DMS 273 (cell line): ENCODE results near the gene RFX4.
"Not testable (repeated sequence)": the region's sequence is repeated elsewhere in the genome, so short reads cannot be mapped to it uniquely, and the experiment has no call there.

Source experiments
- DNase-seq: peaks from one replicate; lab custom pipeline; 2025; ENCODE audit not compliant: unreplicated experiment; lab: John Stamatoyannopoulos, UW

RFX4 gene

DNA sequence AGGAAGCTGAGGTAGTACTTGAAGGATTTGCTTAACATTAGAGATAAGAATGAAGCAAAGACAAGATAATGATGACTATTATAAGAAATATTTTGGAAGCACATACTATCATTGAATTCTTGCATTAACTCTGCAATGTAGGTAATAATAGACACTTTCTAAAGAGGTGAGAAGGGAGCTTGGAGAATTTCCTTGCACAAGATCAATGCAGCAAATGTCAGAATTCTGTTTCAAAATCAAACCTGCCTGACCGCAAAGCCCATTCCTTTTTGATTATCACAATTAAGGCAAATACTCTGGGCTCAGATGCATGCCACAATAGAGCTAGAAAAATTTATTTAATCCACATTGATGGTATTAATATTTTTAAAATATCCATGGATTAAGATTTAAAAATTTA lies 141.3 kb downstream of the RFX4 start:
- no peak for DNase-seq

DNA sequence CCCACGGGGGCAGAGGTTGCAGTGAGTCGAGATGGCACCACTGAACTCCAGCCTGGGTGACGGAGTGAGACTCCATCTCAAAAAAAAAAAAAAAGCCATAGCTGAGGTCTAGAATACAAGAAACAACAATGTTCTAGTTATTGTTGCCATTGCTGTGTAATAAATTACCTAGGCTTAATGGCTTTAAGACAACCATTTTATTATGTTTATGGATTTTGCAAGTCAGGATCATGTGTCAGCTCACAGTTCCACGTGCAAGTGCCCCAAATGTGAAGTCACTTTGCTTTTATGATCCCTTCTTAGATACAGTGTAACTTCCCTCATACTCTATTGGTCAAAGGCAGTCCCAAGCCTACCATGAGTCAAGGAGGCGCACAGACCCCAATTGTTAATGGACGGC lies 142.1 kb downstream of the RFX4 start:
- DNase-seq: no peak

DNA sequence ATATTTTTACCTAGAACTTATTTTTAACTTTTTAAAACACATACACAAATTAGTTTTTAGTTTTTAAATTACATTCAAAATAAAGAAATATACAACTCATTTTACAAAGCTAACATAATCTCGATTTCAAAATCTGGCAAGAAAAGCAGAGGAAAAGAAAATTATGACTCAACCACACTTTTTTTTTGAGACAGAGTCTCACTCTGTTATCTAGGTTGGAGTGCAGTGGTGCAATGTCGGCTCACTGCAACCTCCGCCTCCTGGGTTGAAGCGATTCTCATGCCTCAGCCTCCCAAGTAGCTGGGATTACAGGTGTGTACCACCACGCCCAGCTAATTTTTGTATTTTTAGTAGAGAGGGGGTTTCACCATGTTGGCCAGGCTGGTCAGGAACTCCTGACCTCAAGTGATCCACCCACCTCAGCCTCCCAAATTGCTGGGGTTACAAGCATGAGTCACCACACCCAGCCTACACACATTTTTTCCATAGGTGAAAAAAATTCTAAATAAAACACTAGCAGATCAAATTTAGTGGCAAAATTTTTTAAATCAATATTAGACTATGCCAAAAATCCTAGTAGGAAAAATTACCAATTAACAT lies 143.9 kb downstream of the RFX4 start:
- not testable (repeated sequence) for DNase-seq

DNA sequence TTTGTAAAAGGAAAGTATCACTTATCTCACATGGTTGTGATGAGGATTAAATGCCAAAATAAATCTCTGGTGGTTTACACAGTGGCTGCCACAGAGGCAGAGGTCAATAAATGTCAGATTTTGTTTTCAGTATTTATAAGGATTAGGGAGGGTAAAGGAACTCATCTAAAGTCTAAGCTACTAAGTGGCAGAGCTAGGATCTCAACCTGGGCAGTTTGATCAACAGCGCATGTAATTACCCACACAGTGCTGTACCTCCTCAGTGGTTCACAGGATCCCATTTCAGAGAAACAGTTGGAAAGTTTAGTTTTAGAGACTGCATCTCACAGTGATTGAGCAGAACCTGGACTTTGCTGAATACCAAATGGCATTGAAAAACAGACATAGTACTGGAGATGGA lies 146.8 kb downstream of the RFX4 start:
- DNase-seq: no peak

DNA sequence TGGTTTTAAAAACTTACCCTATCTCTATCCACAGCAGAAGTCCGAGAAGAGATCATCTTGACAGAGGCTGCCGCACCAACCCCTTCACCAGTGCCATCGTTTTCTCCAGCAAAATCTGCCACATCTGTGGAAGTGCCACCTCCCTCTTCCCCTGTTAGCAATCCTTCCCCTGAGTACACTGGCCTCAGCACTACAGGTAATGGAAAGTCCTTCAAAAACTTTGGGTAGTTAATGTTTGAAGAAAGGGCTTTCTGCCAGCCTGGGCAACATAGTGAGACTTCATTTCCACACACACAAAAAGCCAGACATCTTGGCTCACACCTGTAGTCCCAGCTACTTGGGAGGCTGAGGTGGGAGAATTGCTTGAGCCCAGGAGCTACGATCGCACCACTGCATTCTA lies 150.1 kb downstream of the RFX4 start:
- DNase-seq: no peak

DNA sequence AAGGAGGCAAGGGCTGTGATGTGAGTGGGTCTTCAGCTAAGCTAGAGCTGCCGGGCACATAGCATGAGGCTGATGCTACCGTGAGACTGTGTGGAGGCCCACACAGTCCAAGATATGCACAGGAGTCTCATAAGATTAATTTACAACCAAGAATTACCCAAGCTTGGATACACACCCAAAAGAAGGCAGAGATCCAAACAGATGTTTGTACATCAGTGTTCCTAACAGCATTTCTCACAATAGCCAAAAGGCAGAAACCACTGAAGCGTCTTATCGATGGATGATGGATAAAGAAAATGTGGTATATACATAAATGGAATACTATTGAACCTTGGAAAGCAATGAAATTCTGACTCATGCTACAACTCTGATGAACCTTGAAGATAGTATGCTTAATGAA lies 150.9 kb downstream of the RFX4 start:
- DNase-seq: no peak

DNA sequence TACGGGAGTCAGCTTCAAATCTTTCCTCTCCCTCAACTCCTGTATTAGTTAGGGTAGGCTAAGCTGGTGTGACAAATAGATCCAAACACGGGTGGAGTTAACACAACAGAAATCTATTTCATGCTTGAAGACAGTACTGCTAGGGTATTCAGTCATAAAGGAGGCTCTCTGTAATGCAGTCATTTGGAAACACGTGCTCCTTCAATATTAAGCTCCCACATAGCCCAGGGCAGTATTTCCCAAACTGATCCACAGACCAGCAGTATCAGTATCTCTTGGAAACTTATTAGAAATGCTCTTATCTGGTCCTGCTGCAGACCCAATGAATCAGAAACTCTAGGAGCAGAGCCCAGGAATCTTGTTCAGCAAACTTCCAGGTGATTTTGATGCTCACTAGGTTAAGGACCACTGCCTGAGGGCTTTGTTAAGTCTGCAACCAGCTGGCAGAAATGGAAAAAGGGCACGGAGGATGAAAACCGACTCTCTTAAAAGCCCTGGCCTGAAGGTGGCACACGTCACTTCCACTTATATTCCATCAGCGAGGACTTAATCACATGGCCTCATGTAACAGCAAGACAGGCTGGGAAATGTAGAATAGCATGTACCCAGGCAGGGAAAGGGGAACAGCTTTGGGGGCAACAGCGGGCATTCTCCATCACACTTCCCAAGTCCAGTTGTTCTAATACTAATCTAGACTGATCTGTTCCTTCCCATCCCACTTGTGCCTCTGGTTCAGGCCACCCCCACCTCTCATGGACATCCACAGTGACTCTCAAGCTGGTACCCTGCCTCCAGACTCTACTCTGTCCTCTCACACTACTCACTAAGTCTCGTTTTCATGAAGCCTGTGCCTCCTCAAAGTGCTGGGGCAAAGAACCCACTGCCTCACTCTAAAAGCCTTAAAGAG lies 153.5 kb downstream of the RFX4 start:
- no peak for DNase-seq

DNA sequence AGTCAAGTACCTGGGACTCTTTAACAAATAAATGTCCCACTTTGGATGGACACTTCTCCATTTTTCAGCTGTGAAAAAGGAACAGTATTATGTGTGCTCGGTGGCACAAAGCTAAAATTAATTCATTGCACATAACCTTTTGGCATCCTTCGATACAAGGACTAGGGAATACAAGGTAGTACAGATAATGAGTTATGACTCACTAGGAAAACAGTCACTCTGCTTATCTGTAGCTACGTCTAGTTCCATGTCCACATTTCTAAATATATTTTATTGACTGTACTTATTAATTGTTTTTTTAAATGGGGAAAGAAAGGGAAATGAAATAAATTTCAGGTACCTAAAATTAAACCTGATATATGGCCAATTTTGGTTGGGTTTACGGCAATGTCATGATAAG lies 156.5 kb downstream of the RFX4 start:
- no peak for DNase-seq

DNA sequence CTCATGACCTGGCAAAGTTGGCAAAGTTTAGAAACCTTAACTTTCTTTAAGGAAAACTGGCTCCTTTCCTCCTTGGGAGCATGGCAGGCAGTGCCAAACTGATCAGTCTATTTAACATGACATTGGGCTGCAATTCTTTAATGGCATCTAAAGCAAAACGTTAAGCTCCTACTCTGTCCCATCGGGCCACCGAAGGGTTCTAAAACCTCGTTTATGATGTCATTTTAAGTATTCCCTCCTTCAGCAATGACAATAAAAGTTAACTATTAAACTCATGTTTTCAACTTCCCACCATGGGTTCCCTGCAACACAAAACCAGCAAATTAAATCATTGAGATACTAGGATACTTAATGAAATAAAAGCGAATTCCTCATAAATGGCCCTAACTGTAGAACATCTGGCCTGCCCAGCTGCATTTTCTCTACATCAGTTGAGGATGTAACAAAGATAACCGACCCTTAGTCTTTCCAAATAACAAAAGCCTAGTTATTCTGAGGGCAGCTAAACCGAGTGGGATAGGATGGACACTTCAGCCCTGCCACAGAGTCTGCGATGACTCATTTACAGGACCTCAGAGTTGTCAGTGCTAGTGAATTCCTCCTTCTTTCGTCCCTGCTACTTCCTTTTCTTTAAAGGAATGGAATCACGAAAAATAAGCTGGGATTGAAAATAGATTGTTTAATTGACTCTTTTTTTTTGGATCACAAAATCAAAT lies 157.2 kb downstream of the RFX4 start:
- no peak for DNase-seq

DNA sequence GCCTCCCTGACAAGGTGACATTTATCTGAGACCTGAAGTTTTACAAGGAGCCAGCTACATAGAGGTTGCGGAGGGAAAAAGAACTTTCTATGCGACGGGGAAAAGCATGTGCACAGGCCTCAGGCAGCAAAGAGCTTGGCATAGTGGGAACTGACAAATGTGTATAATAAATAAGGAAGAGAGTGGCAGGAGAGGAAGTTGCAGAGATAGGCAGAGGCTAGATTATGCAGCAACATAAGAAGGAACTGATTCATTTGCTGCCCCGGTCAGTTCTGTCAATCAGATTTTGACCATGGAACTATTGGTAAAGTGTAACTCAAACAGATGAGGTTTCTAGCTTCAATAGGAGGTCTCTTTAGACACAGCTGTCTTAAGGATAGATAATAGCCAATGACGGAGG lies 158.0 kb downstream of the RFX4 start:
- no peak for DNase-seq

DNA sequence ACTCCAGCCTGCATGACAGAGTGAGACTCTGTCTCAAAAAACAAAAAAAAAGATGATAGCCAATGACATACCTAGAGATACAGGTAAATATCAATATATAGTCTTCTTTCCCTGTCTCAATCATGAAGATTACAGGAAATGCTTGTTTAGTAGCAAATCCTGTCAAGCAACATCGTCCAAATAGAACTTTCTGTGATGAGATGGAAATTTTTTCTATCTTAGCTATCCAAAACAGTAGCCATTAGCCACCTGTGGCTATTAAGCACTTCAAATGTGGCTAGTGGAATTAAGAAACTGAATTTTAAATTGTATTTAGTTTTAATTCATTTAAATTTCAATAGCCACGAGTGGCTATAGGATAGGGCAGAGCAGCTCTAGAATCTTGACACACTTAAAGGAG lies 158.4 kb downstream of the RFX4 start:
- no peak for DNase-seq

DNA sequence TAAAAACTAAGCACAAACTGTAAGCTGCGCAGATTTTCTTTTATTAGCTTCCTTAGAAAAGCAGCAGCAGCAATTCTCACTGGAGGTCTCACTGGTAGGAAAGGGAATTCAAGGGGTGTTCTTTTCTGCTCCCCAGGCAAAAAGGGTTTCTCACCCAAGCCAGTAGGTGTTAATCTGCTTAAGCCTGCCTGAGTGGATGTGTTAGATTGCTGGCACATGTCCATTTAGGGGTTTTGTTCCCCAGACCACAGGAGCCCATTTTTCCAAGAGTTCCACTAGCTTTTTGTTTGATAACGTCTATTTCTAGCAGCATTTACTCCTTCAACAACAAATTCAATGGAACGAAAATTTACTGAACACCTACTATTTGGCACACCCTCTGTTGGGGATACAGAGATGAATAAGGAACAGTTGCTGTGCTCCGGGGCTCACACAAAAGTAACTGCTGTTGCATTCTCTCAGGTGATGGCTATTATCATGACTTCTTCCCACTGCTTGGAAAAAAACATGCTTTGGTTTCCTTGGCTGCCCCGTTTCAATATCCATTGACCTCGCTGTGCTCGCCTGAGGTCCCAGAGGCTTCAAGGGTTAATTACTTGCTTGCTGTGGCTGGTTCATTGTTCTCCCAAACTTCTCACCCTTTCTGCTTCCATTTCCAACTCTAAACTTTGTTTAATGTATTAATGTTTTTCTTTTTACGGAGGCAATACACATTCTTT lies 160.6 kb downstream of the RFX4 start:
- DNase-seq: no peak

DNA sequence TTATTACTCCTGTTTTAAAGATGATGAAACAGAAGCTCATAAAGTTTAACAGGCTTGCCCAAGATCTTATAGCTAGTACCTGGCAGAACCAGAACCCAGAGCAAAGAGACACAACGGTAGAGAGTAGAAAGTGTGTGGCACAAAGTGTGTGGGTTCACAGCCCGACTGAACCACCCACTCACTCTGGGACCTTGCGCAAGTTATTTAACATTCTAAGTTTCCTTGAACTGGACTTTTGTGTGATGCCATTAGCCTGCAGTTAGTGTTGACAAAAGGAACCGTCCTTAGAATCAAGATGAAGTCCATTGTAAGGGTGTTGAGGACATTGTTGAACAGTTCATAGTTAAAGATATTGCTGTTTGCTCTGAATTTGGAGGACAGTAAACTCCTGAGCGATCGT lies 161.8 kb downstream of the RFX4 start:
- no peak for DNase-seq

DNA sequence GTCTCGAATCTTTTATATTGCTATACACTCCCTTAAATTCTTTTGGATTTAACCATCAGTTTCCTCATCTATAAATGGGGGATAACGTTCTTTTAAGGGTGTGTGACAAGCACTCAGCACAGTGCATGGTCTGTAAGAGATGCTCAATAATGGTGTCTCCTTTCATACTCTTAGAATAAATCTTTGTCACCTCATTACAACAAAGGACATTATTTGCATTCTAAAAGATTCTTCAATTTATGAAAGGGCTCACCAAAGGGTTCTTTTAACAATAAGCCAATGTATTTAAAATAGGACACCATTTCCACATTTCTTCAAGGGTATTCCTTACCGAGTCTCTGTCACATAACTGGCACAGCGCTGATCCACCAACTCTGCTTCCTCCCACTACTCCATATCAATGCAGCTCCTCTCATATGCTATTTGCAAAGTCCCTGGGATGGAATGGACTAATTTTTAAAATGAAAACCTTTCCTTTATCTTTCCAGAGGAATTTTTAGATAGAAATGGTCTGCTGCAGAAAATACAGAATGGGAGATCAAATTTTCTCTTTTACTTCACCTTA lies 162.5 kb downstream of the RFX4 start:
- no peak for DNase-seq

DNA sequence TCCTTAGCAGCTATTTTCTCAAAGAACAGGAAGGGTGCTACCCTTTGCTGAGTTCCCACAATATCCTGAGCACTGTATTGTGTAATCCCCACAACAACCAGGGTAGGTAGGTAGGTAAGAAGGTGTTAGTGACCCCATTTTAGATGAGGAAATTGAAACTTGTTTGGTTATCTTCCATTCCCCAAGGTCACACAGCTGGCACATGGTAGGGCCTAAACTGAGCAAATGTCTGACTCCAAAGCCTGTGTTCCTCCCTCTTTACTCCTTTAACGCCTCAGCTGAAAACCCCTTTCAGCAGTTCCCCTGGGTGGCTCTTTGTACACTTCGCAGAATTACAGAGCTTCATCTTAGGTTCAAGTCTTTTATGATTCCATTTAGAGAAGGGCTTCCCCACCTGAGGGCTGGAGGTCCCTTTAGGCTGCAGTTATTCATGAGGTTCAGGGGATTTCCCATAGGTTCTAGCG lies 165.2 kb downstream of the RFX4 start:
- DNase-seq: no peak

DNA sequence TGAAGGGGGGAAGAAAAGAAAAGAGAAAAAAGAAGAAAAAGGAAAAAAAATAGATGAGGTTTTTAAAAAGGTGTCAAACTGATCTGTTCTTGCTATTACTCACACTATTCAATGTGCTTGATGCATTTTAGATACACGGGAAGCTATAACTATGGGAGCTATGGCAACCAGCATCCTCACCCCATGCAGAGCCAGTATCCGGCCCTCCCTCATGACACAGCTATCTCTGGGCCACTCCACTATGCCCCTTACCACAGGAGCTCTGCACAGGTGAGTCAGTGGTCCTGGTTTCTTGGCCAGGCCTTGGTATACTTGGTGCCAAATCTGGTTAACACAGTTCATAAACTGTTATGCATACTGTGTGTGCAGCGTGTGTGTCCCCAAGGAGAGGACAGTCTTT lies 167.7 kb downstream of the RFX4 start:
- no peak for DNase-seq

DNA sequence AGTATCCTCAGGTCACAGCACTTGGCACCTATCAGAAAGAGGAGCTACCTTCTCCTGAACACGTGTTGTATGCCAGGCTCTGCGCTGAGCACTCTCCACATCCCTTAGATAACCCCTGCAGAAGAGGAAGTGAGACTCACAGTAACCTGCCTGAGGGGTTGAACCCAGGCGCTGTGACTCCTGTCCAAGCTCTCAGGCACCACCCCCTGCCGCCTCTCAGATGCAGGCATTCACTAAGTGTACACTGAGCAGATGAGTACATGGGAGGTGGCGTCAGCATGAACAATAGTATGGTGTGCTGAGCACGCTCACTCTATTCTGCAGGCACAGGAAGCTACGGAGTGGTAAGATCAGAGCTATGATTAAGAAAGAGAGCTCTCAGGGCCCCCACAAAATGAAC lies 170.7 kb downstream of the RFX4 start:
- no peak for DNase-seq

DNA sequence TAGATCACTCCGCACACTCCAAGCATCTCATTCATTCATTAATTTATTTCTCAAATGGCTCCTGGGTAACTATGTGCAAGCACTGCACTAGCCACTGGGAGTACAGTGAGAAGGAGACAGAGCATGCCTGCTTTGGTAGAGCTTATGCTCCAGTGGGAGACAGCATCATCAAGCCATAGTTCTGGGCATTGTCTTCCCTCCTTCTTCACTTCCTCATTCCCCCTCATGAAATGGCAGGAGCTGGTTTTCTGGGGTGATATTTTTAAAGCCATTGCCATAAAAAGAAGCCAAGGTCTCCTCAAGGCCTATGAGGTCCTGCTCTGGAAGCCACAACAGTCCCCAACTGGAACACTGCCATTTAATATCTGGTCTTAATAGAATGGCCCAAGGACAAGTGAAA lies 171.5 kb downstream of the RFX4 start:
- DNase-seq: no peak

DNA sequence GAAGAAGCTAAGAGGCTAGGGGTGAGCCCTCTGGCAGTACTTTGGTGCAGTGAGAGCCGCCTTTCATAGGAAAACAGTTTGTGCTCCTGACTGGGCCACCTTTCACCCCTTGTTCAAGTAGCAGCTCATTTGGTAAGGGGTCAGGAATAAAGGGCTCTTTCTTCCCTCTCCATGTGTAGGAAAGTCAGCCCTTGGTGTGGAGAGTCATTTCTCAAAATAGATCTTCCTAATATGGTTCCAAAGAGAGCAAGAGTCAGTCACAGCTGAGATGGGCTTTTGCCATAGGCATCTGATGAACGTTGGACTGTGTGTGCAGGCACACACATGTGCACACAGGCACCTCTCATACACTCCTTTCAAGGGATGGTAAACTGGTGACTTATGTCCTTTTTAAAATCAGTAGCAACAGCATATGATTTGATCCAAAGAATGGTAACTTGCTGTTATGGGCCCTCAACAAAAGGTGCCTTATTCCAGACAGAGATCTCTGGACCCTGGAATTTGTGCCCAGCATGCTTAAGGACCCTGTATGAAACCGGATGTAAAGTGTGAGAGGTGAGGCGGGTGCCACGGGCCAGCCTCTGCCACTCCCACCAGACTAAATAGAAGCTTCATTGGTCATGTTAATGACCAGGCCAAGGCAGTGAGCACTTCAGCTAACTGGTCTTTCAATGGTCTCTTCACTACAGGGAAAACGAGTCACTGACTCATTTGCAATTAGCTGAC lies 175.0 kb downstream of the RFX4 start:
- no peak for DNase-seq

DNA sequence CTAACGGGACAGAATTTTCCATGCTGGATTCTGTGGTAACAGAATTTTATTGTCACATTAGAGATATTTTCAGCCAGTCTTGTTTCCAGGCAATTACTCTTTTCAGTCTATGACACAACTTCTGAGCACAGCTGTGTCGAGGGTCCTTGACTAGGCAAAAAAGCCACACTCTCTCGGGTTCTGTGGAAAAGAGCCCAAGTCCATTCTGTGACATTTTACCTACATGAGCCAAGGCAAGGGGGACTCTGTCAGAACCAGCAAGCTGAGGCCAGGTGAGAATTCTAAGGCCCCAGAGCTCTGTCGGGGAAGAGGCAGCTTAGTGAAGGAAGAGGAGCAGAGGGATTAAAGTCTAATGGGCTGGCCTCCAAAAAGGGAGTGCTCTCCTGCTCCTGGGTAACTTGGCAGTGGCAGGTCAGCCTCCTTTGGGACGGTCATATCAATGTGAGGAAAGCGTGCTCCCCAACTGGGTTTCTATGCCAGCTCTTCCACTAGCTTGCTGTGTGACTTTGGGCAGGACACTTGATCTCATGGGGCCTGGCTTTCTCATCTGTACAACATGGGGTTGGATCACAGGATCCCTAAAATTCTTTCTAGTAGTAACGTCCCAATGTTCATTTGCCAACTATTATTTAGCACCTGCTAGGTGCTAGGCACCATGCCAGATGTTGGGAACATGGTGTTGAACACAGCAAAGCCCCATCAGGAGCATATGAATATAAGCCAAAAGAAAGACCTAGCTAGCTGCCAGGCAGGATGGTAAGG lies 175.7 kb downstream of the RFX4 start:
- no peak for DNase-seq
